Activated CD8-positive, alpha-beta memory T cell treated with anti-CD3 and anti-CD28 coated beads, Interleukin-2, amount 50 U/mL, for 48 hours (primary cell): Measurements from ENCODE around the gene NELFCD.
"Not testable (repeated sequence)": the region's sequence is repeated elsewhere in the genome, so short reads cannot be mapped to it uniquely, and the experiment has no call there.

ENCODE experiments used
- DNase-seq: peaks from one replicate; pipeline ENCODE4 v3.0.0-alpha.2; 2020

The NELFCD gene

DNA sequence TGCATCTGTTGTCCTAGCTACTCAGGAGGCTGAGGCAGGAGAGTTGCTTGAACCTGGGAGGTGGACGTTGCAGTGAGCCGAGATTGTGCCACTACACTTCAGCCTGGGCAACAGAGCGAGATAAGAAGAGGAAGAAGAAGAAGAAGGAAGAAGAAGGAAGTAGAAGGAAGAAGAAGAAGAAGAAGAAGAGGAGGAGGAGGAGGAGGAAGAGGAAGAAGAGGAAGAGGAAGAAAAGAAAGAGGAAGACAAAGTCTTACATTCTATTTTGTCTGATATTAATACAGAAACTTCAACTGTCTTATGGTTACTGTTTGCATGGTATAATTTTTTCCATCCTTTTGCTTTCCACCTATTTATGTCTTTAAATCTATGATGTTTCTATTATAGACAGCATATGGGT, 7.2 kb upstream of the NELFCD start:
- no peak for DNase-seq

DNA sequence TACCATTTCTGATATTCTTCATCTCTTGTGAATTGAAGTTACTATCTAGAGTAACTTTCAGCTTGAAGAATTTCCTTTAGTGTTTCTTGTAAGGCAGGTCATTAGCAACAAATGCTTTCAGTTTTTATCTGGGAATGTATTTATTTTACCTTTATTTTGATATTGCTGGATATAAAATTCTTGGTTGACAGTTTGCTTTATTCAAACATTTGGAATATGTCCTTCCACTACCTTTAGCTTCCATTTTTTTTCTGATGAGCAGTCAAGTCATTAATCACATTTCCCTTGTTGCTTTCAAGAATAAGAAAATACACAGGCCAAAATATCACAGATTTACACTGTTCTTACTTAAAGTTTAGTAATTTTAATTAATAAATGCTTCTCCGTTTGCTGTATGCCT, 5.7 kb upstream of the NELFCD start:
- no peak for DNase-seq

DNA sequence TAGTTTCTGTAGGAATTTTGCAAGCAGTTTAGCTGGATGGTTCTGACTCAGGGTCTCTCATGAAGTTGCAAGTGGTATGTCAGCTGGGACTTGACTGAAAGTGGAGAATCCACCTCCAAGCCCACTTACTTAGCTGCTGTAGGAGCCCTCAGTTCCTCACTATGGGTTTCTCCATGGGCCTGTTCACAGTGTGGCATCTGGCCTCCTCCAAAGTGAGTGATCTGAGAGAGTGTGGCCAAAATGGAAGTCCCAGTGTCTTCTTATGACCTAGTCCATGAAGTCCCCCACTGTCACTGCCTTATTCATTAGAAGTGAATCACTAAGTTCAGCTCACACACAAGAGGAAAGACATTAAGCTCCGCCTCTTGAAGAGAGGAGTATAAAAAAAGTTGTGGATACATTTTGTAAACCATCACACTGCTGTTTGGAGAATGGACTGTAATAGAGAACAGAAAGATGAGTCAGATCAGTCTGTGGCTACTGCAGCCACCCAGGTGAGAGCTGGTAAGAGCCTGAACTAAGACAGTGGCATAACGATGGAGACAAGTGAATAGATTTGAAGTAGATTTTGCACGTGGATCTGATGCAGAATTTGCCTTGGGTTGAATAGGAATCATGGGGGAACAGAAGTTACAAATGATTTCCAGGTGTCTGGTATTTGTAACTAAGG, 4.9 kb upstream of the NELFCD start:
- DNase-seq = peak; percentile 37

GRCh38 chr20:58978351-58979190, 2.5 kb upstream of the NELFCD start:
- DNase-seq = no peak

DNA sequence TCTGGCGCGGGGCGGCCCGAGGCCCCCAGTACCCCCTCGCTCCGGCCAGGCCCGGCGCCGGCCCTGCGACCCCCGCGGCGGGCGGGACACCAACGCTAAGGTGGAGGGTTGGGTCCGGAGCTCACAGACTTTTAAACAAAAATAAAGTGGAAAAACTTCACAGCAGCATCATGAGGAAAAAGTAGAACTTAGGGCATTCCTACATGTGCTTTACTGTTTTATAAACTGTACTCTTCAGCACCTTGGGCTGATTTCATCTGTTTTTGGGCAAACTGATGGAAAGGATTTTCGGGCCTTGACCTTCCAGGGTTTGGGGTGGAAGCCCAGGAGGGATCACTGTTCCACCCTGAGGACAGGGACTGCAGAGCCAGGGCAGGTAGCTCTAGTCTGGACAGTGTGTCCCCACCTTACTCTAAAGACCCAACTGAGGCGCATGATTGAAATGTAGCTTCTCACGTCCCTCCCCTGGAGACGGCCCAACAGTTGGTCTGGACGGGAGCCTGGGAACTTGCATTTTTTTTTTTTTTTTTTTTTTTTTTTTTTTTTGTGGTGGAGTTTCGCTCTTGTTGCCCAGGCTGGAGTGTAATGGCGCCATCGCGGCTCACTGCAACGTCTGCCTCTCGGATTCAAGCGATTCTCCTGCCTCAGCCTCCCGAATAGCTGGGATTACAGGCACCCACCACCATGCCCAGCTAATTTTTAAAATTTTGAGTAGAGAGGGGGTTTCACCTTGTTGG, 740 bp downstream of the NELFCD start:
- no peak for DNase-seq

DNA sequence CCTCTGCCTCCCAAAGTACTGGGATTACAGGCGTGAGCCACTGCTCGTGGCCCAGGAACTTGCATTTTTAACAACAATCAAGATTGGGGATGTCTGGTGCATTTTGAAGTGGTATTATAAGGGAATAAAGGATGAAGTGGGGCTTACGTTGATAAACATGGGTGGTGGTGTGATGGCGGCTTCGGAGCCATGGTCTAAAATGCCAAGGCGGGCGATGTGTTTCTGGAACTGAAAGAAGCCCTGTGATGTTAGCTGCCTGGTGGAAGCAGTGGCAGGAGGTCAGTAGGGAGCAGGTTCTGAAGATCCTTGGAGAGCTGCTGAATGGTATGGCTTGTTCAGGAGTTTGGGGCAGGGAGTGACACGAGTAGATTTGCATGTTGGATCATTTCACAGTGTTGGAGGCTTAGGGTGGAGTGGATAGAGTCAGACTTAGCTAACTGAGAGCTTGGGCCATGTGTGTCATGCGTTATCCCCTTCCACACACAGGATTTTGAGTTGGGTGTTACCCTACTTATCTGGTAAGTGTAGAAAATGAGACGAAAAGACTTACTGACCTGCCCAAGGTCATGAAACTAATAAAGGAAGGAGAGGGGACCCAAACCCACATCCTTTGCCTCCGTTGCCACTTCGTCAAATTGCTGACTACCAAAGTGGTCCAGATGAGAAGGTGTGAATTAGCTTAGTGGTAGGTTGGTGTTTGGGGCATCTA, 1.5 kb downstream of the NELFCD start:
- peak; percentile 51 for DNase-seq

GRCh38 chr20:58983115-58983468, 2.0 kb downstream of the NELFCD start:
- not testable (repeated sequence) for DNase-seq

DNA sequence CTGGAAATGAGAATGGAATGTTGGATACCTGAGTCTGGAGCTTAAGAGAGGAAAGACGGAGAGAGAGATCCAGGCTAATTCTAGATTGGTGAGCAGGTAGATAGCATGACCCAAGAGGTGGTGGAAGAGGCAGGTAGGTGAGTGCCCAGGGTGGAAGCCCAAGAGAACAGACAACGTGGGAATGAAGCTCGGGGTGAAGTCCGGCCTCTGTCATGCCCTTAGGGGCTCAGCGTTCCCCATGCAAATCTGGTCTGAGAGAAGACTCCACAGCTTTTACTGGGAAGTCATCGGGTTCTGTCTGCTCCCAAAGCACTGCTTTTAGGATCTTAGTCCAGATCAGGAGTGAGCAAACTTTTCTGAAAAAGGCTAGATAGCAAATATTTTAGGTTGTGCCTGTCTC, 3.6 kb downstream of the NELFCD start:
- DNase-seq = peak; percentile 43

DNA sequence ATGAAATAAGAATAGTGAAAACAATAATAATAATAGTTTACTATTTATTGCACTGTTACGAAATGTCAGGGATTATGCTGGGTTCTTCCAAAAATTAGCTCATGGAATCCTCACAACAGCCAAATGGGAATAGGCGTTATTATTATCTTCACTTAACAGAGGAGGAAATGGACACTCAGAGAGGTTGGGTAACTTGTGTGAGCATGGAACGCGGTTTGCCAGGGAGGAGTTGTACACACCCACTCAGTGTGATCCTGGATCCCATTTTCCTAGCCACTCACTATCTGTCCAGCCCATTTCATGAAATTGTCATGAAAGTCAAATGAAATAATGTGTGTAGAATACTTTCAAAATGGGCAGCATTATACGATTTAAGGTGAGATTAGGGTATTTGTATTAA, 4.6 kb downstream of the NELFCD start:
- DNase-seq = peak; percentile 8

DNA sequence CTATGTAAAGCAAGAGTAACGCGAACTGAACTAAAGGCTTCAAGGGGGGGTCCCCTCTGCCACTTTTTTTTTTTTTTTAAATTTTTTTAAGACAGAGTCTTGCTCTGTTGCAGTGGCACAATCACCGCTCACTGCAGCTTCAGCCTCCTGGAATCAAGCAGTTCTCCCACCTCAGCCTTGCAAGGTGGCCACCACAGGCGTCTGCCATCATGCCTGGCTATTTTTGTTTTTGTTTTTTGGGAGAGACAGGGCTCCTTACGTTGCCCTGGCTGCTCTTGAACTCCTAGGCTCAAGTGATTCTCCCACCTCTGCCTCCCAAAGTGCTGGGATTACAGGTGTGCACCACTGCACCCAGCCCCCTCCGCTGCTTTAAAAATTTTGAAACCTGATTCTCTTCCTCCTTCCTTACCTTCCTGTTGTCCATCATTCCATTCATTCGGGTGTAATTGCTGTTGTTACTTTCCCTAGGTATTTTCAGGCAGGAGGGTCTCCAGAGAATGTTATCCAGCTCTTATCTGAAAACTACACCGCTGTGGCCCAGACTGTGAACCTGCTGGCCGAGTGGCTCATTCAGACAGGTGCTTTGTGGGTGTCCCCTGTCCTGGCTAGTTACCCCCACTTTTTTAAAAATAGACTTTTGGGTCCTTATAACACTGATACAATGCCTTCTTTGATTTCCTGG, 5.4 kb downstream of the NELFCD start:
- DNase-seq = peak; percentile 43

- DNase-seq = peak; percentile 15
Measured at GRCh38 chr20:58986968-58987517, 6.0 kb downstream of the NELFCD start.

GRCh38 chr20:58987790-58988564, 6.9 kb downstream of the NELFCD start:
- no peak for DNase-seq

DNA sequence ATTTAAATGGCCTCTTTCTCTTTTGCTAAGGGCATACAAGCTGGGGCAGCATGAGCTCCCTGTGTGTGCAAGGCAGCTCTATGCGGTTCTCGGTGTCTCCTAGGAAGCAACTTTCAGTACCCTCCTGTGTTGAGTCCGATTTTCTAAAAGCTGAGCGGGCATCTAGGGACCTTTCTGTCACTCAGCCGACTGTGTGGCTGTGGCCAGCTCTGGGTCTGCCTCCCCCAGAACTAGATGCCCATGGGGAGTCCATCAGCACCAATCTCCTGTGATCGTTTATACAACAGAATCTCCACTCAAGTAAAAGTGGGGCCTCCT, 7.5 kb downstream of the NELFCD start:
- DNase-seq = peak; percentile 40

DNA sequence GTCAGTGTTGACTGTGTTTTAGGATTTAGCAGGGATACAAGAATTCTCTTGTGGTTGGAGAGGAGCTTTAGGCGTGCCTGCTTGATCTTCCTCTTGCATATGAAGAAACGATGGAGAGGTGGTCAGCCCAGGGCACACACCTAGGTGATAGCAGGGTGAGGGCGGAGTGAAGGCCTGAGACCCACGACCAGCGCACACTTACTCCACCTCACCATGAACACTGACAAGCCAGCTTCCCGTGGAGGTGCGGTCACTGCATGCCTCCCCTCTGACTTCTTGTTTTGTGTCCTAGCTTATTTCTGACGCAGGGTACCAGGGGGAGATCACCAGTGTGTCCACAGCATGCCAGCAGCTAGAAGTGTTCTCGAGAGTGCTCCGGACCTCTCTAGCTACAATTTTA, 8.1 kb downstream of the NELFCD start:
- peak; percentile 40 for DNase-seq

DNA sequence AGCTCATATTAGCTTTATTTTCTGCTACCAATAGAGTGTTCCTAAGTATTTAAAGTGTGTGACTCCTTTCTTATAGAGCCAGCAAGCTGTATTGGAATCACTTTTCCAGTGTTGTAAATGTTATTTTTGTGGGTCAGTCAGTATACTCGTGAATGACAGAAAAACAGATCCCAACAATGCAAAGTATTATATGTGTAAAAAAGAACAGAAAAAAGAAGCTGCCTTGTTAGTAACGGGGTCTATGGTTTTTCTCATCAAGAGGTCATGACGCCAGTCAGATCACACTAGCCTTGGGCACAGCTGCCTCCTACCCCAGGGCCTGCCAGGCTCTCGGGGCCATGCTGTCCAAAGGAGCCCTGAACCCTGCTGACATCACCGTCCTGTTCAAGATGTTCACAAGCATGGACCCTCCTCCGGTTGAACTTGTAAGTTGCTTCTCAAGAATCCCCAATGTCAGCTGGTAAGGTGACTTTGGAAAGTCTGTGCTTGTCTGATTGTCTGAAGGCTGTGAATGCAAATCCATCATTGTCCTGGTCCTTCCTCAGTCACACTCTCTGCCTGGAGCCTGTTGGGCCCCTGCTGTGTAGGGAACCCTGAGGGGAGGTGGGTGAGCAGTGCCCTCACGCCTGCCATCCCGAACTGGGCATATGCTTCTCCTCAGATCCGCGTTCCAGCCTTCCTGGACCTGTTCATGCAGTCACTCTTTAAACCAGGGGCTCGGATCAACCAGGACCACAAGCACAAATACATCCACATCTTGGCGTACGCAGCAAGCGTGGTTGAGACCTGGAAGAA, 9.8 kb downstream of the NELFCD start:
- DNase-seq = peak; percentile 29

DNA sequence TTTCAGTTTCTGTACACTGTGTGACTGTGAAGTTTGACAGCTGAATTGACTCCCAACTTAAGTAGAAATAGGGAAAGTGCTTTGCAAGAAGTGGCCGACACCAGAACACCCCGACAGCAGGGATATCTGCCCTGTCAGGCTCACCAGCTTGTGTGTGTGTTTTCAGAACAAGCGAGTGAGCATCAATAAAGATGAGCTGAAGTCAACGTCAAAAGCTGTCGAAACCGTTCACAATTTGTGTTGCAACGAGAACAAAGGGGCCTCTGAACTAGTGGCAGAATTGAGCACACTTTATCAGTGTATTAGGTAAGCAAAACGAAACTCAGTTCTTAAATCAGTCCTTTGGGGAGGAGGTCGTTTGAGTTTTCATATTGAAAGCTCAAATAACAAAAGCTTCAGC, 10.7 kb downstream of the NELFCD start:
- DNase-seq = peak; percentile 17

GRCh38 chr20:58992911-58993310, 11.9 kb downstream of the NELFCD start:
- peak; percentile 25 for DNase-seq

DNA sequence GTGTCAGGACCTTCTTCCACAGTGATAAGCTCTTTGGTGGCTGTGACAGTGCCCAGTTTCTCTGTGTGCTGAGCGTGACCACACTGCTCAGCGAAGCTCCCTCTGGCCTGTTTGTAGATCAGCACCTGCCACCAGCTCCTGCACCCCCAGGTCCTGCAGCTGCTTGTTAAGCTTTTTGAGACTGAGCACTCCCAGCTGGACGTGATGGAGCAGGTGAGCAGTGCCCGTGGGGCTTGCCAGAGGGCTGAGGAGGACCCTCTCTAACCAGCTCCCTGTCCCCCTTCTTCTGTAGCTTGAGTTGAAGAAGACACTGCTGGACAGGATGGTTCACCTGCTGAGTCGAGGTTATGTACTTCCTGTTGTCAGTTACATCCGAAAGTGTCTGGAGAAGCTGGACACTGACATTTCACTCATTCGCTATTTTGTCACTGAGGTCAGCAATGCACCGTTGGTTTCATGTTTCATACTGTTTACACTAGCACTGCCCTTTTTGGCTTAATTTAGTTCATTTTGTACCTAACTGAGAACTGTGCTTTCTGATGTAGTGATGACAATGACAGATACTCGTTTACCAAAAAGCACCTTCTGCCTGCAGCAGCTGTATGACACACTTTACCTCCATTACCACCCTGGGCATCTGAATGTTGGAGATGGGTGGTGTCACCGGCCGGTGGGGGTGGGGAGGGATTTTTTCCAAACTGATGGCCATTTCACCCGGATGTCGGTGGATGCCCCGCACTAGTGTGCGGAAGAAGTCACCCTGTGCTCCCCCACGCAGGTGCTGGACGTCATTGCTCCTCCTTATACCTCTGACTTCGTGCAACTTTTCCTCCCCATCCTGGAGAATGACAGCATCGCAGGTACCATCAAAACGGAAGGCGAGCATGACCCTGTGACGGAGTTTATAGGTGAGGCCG, 12.5 kb downstream of the NELFCD start:
- DNase-seq = peak; percentile 50

- peak; percentile 29 for DNase-seq
Measured at GRCh38 chr20:58994390-58995159, 13.5 kb downstream of the NELFCD start.
